MV-4-11 (cell line): ENCODE measurements around the gene DDX23.

Experiments
- DNase-seq: peaks from one replicate; lab custom pipeline; 2025; lab: John Stamatoyannopoulos, UW

DDX23 gene

DNA sequence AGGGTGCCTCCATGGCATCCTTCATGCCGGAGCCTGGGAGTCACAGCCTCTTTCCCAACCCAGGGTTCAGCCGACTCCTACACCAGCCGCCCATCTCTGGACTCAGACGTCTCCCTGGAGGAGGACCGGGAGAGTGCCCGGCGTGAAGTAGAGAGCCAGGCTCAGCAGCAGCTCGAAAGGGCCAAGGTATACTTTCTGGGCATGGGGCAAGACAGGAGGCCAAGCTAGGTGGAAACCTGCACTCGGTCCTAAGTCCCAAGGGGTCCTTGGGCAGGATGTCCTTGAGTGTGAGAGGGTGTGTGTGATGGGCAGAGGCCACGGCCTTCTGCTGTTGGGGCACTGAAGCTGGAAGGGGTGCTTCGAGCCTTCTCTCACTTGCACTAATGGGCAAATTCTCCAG, 28.7 kb downstream of the DDX23 start:
- DNase-seq = no peak

- DNase-seq = no peak
These were observed 29.3 kb downstream of the DDX23 start for GRCh38 chr12:48822711-48823110.

DNA sequence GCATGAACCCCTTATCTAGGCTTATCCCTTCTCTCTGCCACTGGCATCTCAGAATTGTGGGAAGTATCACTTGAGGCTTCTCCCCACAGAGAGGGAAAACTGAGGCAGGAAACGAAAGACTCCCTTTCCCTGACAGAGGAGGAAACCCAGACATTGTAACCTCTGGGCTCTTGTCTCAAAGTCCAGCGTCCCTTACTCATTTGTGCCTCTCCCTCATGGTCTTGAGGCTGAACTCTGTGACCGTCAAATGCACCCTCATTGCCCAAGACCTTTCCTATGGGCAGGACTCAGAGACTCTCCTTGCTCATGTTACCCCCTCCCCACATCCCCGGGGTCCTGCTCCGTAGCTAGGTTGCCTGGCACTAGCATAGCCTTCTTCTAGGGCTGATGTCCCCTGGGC, 29.8 kb downstream of the DDX23 start:
- DNase-seq = no peak

DNA sequence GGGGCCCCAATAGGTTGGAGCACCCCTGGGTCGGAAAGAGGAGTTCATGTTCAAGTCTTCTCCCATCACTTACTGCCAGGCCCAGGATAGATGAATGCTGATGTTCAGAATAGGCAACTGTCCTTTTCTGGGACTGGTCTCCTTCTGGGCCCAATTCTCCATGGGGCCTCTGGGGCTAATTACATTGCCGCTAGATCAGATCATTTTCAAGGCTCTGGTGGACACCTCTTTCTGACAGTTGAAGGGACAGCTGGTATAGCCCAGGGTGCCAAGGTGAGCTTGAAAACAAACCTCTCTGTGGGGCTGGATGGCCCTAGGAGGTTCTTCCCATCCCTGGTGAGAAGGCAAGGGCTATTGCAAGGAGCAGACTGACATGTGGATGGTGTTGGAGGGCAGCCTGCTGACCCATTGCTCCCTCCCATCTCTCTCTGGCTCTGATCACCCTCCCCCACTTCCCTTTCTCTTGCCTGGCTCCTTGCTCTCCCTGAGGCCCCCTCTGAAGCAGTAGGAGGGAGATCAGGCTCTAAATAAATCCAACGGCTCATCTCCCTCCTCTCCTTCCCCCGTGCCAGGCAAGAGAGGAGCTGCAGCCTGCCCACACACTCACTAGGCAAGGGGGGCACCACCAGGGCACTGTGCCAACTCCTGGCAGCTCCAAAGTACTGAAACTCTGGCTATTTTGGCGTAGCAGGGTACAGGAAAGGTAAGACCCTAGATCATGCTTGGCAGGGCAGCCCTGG, 31.8 kb downstream of the DDX23 start:
- DNase-seq = no peak

DNA sequence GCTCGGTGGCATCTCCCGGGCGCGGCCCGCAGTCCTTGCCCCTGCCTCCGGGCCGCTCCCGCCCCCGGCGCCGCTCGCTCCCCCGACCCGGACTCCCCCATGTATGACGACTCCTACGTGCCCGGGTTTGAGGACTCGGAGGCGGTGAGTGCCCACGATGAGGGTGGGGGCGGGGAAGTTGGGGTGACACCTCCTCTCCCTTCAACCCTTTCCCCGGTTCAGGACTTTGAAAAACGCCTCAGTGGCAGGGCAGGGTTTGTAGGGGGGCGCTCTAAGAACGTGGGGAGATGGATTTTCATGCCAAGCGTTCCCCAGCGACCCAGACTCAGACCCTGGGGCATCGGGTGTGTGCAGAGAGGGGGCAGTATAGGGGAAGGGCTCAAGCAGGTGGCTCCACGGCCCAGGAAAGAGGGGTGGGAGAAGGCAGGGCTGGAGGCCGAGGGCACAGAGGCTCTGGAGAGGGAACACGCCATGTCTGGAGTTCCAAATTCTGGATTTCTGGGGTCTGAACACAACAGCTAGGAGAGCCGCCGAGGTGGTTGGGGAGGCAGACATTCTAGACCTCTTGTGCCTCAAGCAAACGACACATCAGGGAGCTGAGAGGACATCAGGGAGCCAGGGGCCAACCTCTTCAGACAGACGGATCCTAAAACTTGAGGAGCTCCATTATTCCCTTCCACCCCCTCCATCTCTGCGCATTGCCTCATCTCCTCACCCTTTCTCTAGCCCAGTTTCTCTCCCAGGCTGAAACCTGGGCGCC, 33.0 kb downstream of the DDX23 start:
- DNase-seq = no peak

- no peak for DNase-seq
These were observed 33.8 kb downstream of the DDX23 start, which contains the start of gene CACNB3 for GRCh38 chr12:48817873-48818830. Gene CACNB3, plus strand, starts transcription at chr12:48818496. Its CDS starts 434 bp downstream, at chr12:48818930.

GRCh38 chr12:48816143-48816854, 35.7 kb downstream of the DDX23 start:
- no peak for DNase-seq

- peak; percentile 80 for DNase-seq
These were observed 36.5 kb downstream of the DDX23 start for GRCh38 chr12:48815126-48816110.

- DNase-seq = peak; percentile 59
These were observed 37.5 kb downstream of the DDX23 start for GRCh38 chr12:48814262-48815125.

DNA sequence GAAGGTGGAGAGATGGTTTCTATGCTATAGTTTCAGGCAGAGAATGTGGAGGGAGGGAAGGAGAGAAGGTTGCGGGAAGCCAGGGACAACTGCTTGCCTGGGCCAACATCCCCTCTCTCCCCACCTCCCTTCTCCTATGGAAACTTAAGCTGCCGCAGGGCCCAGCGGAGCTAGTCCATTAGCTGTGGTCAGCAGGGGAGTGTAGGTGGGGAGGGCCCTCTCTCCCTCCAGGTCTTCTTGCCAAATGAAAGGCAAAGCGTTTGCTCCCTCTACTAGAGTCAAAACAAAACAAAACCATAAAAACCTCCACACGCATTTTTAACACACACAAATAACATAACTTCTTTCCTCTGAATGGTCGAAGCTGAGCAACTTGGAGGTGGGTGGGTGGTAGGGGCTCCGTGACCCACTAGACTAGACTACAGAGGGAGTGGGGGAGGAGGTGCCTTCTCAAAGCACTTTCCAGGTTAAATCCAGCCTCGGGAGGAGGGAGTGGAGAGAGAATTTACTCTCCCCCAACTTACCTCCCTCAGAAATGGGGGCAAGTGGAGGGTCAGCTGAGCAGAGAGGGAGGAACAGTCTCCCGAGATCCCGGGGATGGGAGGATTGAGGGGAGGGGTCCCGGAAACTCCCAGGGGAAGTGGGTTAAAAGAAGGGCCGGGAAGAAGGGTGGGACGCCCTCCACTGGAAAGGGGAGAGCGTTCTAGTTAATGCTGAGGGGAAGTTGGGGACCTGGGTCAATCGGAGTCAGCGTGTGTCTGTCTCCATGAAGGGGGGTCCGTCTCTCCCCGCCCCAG, 38.3 kb downstream of the DDX23 start:
- DNase-seq = no peak

DNA sequence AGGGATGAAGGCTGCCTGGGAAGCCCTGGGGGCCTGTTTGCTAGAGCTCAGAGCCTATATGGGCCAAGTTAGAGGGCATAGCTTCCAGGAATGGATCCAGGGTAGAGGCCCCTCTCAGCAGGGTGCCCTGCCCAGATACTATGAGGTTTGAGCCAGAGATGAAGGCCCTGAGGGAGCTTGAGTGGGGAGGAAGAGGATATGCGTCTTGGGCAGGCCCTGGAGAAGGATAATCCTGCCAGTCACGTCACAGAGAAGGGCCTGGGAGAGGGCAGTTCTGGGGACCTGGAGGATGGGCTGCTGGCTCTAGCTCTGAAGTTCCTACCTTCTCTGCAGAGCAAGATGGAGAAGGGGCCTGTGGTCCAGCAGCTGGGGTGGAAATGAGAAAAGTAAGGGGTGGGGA, 39.6 kb downstream of the DDX23 start:
- DNase-seq = no peak

GRCh38 chr12:48811437-48812090, 40.4 kb downstream of the DDX23 start:
- no peak for DNase-seq

DNA sequence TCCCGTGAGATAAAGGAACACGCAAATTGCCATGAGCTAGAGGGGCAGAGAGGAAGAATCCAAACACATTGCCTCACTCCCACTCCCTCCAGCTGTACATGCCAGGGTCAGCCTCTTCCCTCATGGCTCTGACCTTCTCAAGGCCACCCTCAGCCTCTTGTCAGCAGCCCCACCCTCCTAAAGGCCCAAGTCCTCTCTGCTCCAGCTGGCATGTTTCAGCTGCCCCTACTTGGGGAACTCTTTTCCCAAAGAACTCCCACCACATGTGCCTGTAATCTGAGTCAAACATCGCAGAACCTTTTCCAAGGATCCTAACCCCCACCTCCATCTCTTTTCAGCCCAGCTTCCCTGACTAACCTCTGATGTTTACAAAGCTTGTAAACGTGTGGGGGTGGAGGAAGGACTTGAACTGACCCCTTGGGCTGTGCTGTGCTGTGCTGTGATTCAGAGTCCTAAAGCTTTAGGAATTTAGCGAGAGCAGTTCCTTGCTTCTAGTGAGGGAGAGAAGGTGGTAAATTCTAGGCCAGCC, 41.0 kb downstream of the DDX23 start:
- DNase-seq = no peak

GRCh38 chr12:48807981-48808380, 44.0 kb downstream of the DDX23 start:
- DNase-seq = peak; percentile 77

- no peak for DNase-seq
These were observed 48.3 kb downstream of the DDX23 start for GRCh38 chr12:48803675-48804074.

DNA sequence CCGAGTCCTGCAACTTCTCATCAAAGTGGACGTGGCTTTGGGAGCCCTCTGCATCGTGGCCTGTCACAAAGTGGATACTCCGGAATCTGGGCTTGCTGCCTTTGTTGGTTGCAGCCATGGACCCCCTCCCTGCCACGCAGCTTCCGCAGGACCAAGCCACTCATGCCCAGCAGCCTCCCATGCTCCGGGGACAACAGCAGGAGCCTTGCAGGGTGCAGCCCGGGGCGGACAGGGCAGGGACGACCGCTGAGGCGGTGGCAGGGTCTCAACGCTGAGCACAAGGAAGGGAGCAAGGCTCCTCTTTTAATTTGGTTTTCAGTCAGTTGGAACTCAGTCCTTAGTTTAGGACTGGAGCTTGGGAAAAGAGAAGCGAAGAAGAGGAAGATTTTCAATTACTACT, 51.0 kb downstream of the DDX23 start:
- DNase-seq = no peak

- no peak for DNase-seq
These were observed 51.5 kb downstream of the DDX23 start for GRCh38 chr12:48800457-48800856.

GRCh38 chr12:48796976-48797375, 55.0 kb downstream of the DDX23 start:
- peak; percentile 96 for DNase-seq
